Neural cell (in vitro differentiated cells): ENCODE data around the gene RPL41. TPM values are rescaled to one million over a fixed set of nuclear protein-coding genes. Genes with fewer than 3 reads are reported as not detected.

Experiments used
- H2AFZ ChIP-seq: fragments of 200-600, 300-800 bp; sonication (generic), shearing (Covaris generic); 2 replicates; pipeline ENCODE4 v1.6.0; 2014; ENCODE audit warnings: low read depth, mild to moderate bottlenecking, antibody characterized with exemption, low read length, moderate library complexity
- H3F3A ChIP-seq: fragments of 200-600 bp; shearing (Covaris generic); 2 replicates; pipeline ENCODE4 v1.6.1; 2016; ENCODE audit warnings: mild to moderate bottlenecking, moderate library complexity, mixed read lengths, antibody characterized with exemption, low read length; ENCODE audit not compliant: insufficient read depth, poor library complexity, severe bottlenecking
- H3K27ac ChIP-seq: fragments of 200-600, 300-800 bp; sonication (generic), shearing (Covaris generic); 2 replicates; pipeline ENCODE4 v1.5.1; 2014; ENCODE audit warnings: mild to moderate bottlenecking, low read length, moderate library complexity
- H3K27me3 ChIP-seq: fragments of 300-800, 200-600 bp; sonication (generic), shearing (Covaris generic); 2 replicates; pipeline ENCODE4 v1.6.0; 2014; ENCODE audit warnings: mild to moderate bottlenecking, low read depth, low read length, moderate library complexity; ENCODE audit not compliant: insufficient read depth
- H3K36me3 ChIP-seq: fragments of 300-800, 200-600 bp; sonication (generic), shearing (Covaris generic); 2 replicates; pipeline ENCODE4 v1.5.1; 2014; ENCODE audit warnings: mild to moderate bottlenecking, antibody characterized with exemption, low read length, moderate library complexity; ENCODE audit not compliant: insufficient read depth
- H3K4me2 ChIP-seq: fragments of 300-800, 200-600 bp; sonication (generic), shearing (Covaris generic); 2 replicates; pipeline ENCODE4 v1.6.0; 2014; ENCODE audit warnings: mild to moderate bottlenecking, low read length
- H3K4me3 ChIP-seq: fragments of 300-800, 200-600 bp; sonication (generic), shearing (Covaris generic); 2 replicates; pipeline ENCODE4 v1.5.1; 2014; ENCODE audit warnings: mild to moderate bottlenecking, low read length, moderate library complexity
- H3K79me2 ChIP-seq: fragments of 200-600 bp; shearing (Covaris generic); replicated peaks from 2 replicates; pipeline ENCODE4 v1.6.0; 2014; ENCODE audit warnings: mild to moderate bottlenecking, low read length, moderate library complexity; ENCODE audit not compliant: insufficient read depth
- H3K9ac ChIP-seq: fragments of 300-800, 200-600 bp; sonication (generic), shearing (Covaris generic); 2 replicates; pipeline ENCODE4 v1.6.1; 2016; ENCODE audit warnings: mild to moderate bottlenecking, low read length, mixed read lengths
- H3K9me2 ChIP-seq: fragments of 200-600 bp; shearing (Covaris generic); 2 replicates; pipeline ENCODE4 v1.6.1; 2016; ENCODE audit warnings: mild to moderate bottlenecking, low read length, mixed read lengths; ENCODE audit not compliant: insufficient read depth
- H3K9me3 ChIP-seq: fragments of 200-600, 300-800 bp; sonication (generic), shearing (Covaris generic); 2 replicates; pipeline ENCODE4 v1.6.1; 2016; ENCODE audit warnings: mild to moderate bottlenecking, mixed run types, low read length, moderate library complexity, mixed read lengths
- H4K20me1 ChIP-seq: fragments of 200-600 bp; shearing (Covaris generic); 2 replicates; pipeline ENCODE4 v1.6.1; 2016; ENCODE audit warnings: mild to moderate bottlenecking, mixed run types; ENCODE audit not compliant: insufficient read depth
- CTCF ChIP-seq: fragments of 450-650 bp; IDR thresholded peaks from 2 replicates; pipeline ENCODE4 v1.5.1; 2014; ENCODE audit warnings: antibody characterized with exemption, mild to moderate bottlenecking, moderate library complexity; ENCODE audit not compliant: poor library complexity, severe bottlenecking
- EP300 ChIP-seq: fragments of 450-650 bp; conservative IDR thresholded peaks from 2 replicates; pipeline ENCODE4 v1.6.1; 2014; ENCODE audit warnings: antibody characterized with exemption, mild to moderate bottlenecking, moderate library complexity; ENCODE audit not compliant: poor library complexity, severe bottlenecking
- EZH2 ChIP-seq: fragments of 200-600, 300-800 bp; shearing (Covaris generic), sonication (generic); IDR thresholded peaks from 2 replicates; pipeline ENCODE4 v1.6.1; 2014; ENCODE audit warnings: antibody characterized with exemption, low read length, borderline replicate concordance, mild to moderate bottlenecking; ENCODE audit not compliant: insufficient read depth, poor library complexity, severe bottlenecking
- MXI1 ChIP-seq: fragments of 450-650 bp; conservative IDR thresholded peaks from 2 replicates; pipeline ENCODE4 v1.6.1; 2014; ENCODE audit warnings: antibody characterized with exemption, mild to moderate bottlenecking; ENCODE audit not compliant: poor library complexity, severe bottlenecking
- POLR2AphosphoS5 ChIP-seq: IDR thresholded peaks from 2 replicates; pipeline ENCODE4 v1.6.1; 2012
- RAD21 ChIP-seq: fragments of 450-650 bp; conservative IDR thresholded peaks from 2 replicates; pipeline ENCODE4 v1.6.1; 2014; ENCODE audit warnings: antibody characterized with exemption, mild to moderate bottlenecking, moderate library complexity
- SMC3 ChIP-seq: fragments of 450-650 bp; conservative IDR thresholded peaks from 2 replicates; pipeline ENCODE4 v1.6.1; 2014; ENCODE audit warnings: antibody characterized with exemption, mild to moderate bottlenecking, moderate library complexity; ENCODE audit not compliant: poor library complexity
- TAF1 ChIP-seq: IDR thresholded peaks from 2 replicates; pipeline ENCODE4 v1.6.1; 2012; ENCODE audit warnings: low read depth
- polyA plus RNA-seq: library from polyadenylated mRNA; depleted of rRNA; stranded (reverse); fragments of >200 nt; gene quantifications from 2 replicates; pipeline ENCODE4 v1.2.3, GENCODE V29; 2014
- TF ChIP-seq, protein P1 (sequence below): IDR thresholded peaks from 2 replicates; pipeline ENCODE4 v1.6.1; 2012; ENCODE audit warnings: borderline replicate concordance

RPL41 gene
- polyA plus RNA-seq, 1 donor from 2014 or later = 2,186 TPM

DNA sequence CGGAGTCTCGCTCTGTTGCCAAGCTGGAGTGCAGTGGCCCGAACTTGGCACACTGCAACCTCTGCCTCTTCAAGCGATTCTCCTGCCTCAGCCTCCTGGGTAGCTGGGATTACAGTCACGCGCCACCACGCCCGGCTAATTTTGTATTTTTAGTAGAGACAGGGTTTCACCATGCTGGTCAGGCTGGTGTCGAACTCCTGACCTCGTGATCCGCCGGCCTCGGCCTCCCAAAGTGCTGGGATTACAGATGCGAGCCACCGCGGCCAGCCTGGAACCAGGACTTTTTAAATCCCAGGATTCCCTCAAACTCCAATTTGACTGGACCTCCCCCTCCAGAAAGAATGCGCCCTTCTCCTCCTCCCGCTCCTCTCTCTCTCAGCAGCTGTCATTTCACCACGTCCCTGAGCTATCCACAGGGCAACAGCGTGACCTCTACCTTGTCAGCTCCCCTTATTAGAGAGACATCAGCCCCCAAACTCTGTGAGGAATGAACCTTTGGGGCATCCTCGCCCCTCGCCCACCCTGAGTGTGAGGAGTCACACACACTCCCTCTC lies 13.6 kb downstream of the RPL41 start:
- H3K4me2 ChIP-seq = peak overlapping the region; percentile 74
- no peaks in the 10 kb centered on the region for H3K36me3 ChIP-seq
- H3K9ac ChIP-seq = peak overlapping the region; percentile 80
- no peaks in the 10 kb centered on the region for H3K9me3 ChIP-seq
- no peaks in the 10 kb centered on the region for H4K20me1 ChIP-seq
- no peaks in the 10 kb centered on the region for H3K9me2 ChIP-seq
- TF ChIP-seq SMC3 (no peak), MXI1 (no peak), RAD21 (no peak), EZH2 (no peak), EP300 (no peak), CTCF (no peak), TAF1 (no peak), POLR2AphosphoS5 (no peak)
- TF ChIP-seq, protein P1, sequence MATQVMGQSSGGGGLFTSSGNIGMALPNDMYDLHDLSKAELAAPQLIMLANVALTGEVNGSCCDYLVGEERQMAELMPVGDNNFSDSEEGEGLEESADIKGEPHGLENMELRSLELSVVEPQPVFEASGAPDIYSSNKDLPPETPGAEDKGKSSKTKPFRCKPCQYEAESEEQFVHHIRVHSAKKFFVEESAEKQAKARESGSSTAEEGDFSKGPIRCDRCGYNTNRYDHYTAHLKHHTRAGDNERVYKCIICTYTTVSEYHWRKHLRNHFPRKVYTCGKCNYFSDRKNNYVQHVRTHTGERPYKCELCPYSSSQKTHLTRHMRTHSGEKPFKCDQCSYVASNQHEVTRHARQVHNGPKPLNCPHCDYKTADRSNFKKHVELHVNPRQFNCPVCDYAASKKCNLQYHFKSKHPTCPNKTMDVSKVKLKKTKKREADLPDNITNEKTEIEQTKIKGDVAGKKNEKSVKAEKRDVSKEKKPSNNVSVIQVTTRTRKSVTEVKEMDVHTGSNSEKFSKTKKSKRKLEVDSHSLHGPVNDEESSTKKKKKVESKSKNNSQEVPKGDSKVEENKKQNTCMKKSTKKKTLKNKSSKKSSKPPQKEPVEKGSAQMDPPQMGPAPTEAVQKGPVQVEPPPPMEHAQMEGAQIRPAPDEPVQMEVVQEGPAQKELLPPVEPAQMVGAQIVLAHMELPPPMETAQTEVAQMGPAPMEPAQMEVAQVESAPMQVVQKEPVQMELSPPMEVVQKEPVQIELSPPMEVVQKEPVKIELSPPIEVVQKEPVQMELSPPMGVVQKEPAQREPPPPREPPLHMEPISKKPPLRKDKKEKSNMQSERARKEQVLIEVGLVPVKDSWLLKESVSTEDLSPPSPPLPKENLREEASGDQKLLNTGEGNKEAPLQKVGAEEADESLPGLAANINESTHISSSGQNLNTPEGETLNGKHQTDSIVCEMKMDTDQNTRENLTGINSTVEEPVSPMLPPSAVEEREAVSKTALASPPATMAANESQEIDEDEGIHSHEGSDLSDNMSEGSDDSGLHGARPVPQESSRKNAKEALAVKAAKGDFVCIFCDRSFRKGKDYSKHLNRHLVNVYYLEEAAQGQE = no peak
- H3K79me2 ChIP-seq = no peaks in the 10 kb centered on the region
- no peak overlapping the region for H2AFZ ChIP-seq
- no peaks in the 10 kb centered on the region for H3K27me3 ChIP-seq
- H3K4me3 ChIP-seq = peak overlapping the region; percentile 76
- no peaks in the 10 kb centered on the region for H3F3A ChIP-seq
- no peak overlapping the region for H3K27ac ChIP-seq

GRCh38 chr12:56130876-56131275 lies 14.4 kb downstream of the RPL41 start:
- H4K20me1 ChIP-seq = no peaks in the 10 kb centered on the region
- no peak for TF ChIP-seq RAD21
- TF ChIP-seq, protein P1 = no peak
- no peak for TF ChIP-seq EP300
- TF ChIP-seq SMC3 = no peak
- no peak for TF ChIP-seq EZH2
- TF ChIP-seq MXI1 = no peak
- no peak for TF ChIP-seq POLR2AphosphoS5
- TF ChIP-seq CTCF = no peak
- no peak for TF ChIP-seq TAF1
- no peaks in the 10 kb centered on the region for H3K27me3 ChIP-seq
- no peak overlapping the region for H3K9ac ChIP-seq
- no peak overlapping the region for H3K4me2 ChIP-seq
- H2AFZ ChIP-seq = no peak overlapping the region
- no peaks in the 10 kb centered on the region for H3K36me3 ChIP-seq
- H3F3A ChIP-seq = no peaks in the 10 kb centered on the region
- H3K79me2 ChIP-seq = no peaks in the 10 kb centered on the region
- no peak overlapping the region for H3K27ac ChIP-seq
- H3K9me3 ChIP-seq = no peaks in the 10 kb centered on the region
- H3K4me3 ChIP-seq = no peak overlapping the region
- H3K9me2 ChIP-seq = no peaks in the 10 kb centered on the region
